ENCODE measurements around the gene CRACR2A. TPM values are rescaled to one million over a fixed set of nuclear protein-coding genes. Genes with fewer than 3 reads are reported as not detected.

The CRACR2A gene
- total RNA-seq, 1 donor from 2014 or later, result 6.2 TPM

DNA sequence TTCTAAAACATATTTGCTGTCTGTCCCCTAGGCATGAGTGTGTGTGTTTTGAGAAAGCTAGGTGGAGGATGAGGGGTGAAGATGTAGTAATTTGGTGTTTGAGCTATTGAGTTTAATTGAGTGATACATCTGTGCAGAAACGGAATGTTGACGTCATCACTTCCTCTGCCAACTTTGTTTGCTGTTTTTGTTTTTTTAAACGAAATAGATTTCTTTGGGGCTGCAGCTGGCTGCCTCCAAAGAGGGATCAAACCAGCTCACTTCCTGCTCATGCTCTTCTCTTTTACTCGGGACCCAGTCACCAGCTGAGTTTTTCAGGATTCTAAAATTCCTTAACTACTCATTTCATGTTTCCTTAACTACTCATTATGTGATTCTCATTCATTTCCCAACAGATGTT is 19.5 kb upstream of the CRACR2A start:
- Histone ChIP-seq H3K4me3 (ENCODE audit: low read depth, low read length) (no peak overlapping the region), H3K36me3 (ENCODE audit: control insufficient read depth, insufficient read depth, low read length) (no peaks in the 10 kb centered on the region), H3K27me3 (ENCODE audit: control insufficient read depth, insufficient read depth, low read length) (peaks cover 4% of the 10 kb centered on the region)
- DNase-seq (ENCODE audit: low read depth), result no peak
- no peak for TF ChIP-seq CTCF (IDR thresholded peaks at IDR 0.05; ENCODE audit: insufficient read depth, low read length, poor library complexity, severe bottlenecking)

GRCh38 chr12:3771853-3772252 is 18.9 kb upstream of the CRACR2A start:
- DNase-seq (ENCODE audit: low read depth), result no peak
- no peak overlapping the region for H3K4me3 ChIP-seq (ENCODE audit: low read depth, low read length)
- no peaks in the 10 kb centered on the region for H3K36me3 ChIP-seq (ENCODE audit: control insufficient read depth, insufficient read depth, low read length)
- no peak for TF ChIP-seq CTCF (IDR thresholded peaks at IDR 0.05; ENCODE audit: insufficient read depth, low read length, poor library complexity, severe bottlenecking)
- peaks cover 4% of the 10 kb centered on the region for H3K27me3 ChIP-seq (ENCODE audit: control insufficient read depth, insufficient read depth, low read length)

- Histone ChIP-seq H3K4me3 (ENCODE audit: low read depth, low read length) (no peak overlapping the region), H3K36me3 (ENCODE audit: control insufficient read depth, insufficient read depth, low read length) (no peaks in the 10 kb centered on the region), H3K27me3 (ENCODE audit: control insufficient read depth, insufficient read depth, low read length) (peaks cover under 1% of the 10 kb centered on the region)
- TF ChIP-seq CTCF (IDR thresholded peaks at IDR 0.05; ENCODE audit: insufficient read depth, low read length, poor library complexity, severe bottlenecking), result no peak
- DNase-seq (ENCODE audit: low read depth), result peak; percentile 12
Observed at GRCh38 chr12:3770891-3771290, 18.0 kb upstream of the CRACR2A start.

GRCh38 chr12:3768911-3769447 is 16.1 kb upstream of the CRACR2A start:
- no peak for DNase-seq (ENCODE audit: low read depth)
- no peaks in the 10 kb centered on the region for H3K36me3 ChIP-seq (ENCODE audit: control insufficient read depth, insufficient read depth, low read length)
- no peaks in the 10 kb centered on the region for H3K27me3 ChIP-seq (ENCODE audit: control insufficient read depth, insufficient read depth, low read length)
- no peak overlapping the region for H3K4me3 ChIP-seq (ENCODE audit: low read depth, low read length)
- TF ChIP-seq CTCF (IDR thresholded peaks at IDR 0.05; ENCODE audit: insufficient read depth, low read length, poor library complexity, severe bottlenecking), result no peak

- Histone ChIP-seq H3K27me3 (ENCODE audit: control insufficient read depth, insufficient read depth, low read length) (no peaks in the 10 kb centered on the region), H3K36me3 (ENCODE audit: control insufficient read depth, insufficient read depth, low read length) (no peaks in the 10 kb centered on the region), H3K4me3 (ENCODE audit: low read depth, low read length) (no peak overlapping the region)
- TF ChIP-seq CTCF (IDR thresholded peaks at IDR 0.05; ENCODE audit: insufficient read depth, low read length, poor library complexity, severe bottlenecking), result no peak
- no peak for DNase-seq (ENCODE audit: low read depth)
Observed at GRCh38 chr12:3761116-3761735, 8.3 kb upstream of the CRACR2A start.

DNA sequence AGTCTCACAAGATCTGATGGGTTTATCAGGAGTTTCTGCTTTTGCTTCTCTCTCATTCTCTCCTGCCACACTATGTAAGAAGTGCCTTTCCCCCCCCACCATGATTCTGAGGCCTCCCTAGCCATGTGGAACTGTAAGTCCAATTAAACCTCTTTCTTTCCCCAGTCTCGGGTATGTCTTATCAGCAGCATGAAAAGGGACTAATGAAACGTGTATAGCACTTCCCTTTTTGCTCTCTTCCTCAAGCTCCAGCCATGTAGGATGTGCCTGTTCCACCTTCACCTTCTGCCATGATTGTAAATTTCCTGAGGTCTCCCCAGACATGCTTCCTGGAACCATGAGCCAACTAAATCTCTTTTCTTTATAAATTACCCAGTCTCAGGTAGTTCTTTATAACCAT is 7.0 kb upstream of the CRACR2A start:
- no peak for TF ChIP-seq CTCF (IDR thresholded peaks at IDR 0.05; ENCODE audit: insufficient read depth, low read length, poor library complexity, severe bottlenecking)
- Histone ChIP-seq H3K4me3 (ENCODE audit: low read depth, low read length) (no peak overlapping the region), H3K36me3 (ENCODE audit: control insufficient read depth, insufficient read depth, low read length) (no peaks in the 10 kb centered on the region), H3K27me3 (ENCODE audit: control insufficient read depth, insufficient read depth, low read length) (no peaks in the 10 kb centered on the region)
- DNase-seq (ENCODE audit: low read depth), result no peak
